ENCODE data around the gene TLR1. TPM values are rescaled to one million over a fixed set of nuclear protein-coding genes. Genes with fewer than 3 reads are reported as not detected.

Gene TLR1
- polyA plus RNA-seq = 33.2 TPM

GRCh38 chr4:38804654-38805295, at the start of gene TLR1:
Gene TLR1, minus strand, starts transcription at chr4:38804791. Its CDS starts 5,960 bp downstream, at chr4:38798831.
- Mint-ChIP-seq H3K36me3 (peaks cover 21% of the 10 kb centered on the region), H3K4me3 (peak within 1 kb of the TSS; percentile 82 to 98 (median 94)), H3K27ac (peak within 1 kb of the TSS; percentile 88 to 97 (median 89)), H3K9me3 (peaks cover 9 to 14% (median 10%) of the 10 kb centered on the region in 3 donors), H3K4me1 (peaks cover 24 to 45% (median 40%) of the 10 kb centered on the region in 3 donors), H3K27me3 (no peaks in the 10 kb centered on the region)

- H3K27ac Mint-ChIP-seq = no peak overlapping the region
Observed at GRCh38 chr4:38846015-38846414, 41.4 kb upstream of the TLR1 start.

GRCh38 chr4:38842994-38843393, 38.4 kb upstream of the TLR1 start:
- Mint-ChIP-seq H3K27ac (peak overlapping the region in 1 of 3 donors; percentile 67), H3K27me3 (no peaks in the 10 kb centered on the region), H3K4me1 (peaks cover 21 to 47% (median 35%) of the 10 kb centered on the region in 3 donors), H3K9me3 (peaks cover 0 to 3% (median 0%) of the 10 kb centered on the region in 3 donors), H3K4me3 (no peak overlapping the region), H3K36me3 (peaks cover 24% of the 10 kb centered on the region)

More at GRCh38 chr4:38846015-38846414, 41.4 kb upstream of the TLR1 start:
- Mint-ChIP-seq H3K27me3 (no peaks in the 10 kb centered on the region), H3K4me3 (peak overlapping the region in 2 of 4 donors; percentile 1 to 65), H3K4me1 (peaks cover 13 to 37% (median 37%) of the 10 kb centered on the region in 3 donors), H3K9me3 (peaks cover 2 to 5% (median 2%) of the 10 kb centered on the region in 3 donors), H3K36me3 (peaks cover 26% of the 10 kb centered on the region)

- Mint-ChIP-seq H3K4me3 (peak overlapping the region in 2 of 4 donors; percentile 10), H3K27me3 (no peaks in the 10 kb centered on the region), H3K4me1 (peaks cover 18 to 36% (median 35%) of the 10 kb centered on the region in 3 donors), H3K36me3 (peaks cover 32% of the 10 kb centered on the region), H3K9me3 (peaks cover 8 to 33% (median 15%) of the 10 kb centered on the region in 3 donors), H3K27ac (peak overlapping the region in 1 of 3 donors; percentile 17)
Observed at GRCh38 chr4:38837849-38838248, 33.3 kb upstream of the TLR1 start.

GRCh38 chr4:38837334-38837733, 32.7 kb upstream of the TLR1 start:
- Mint-ChIP-seq H3K4me1 (peaks cover 23 to 34% (median 34%) of the 10 kb centered on the region in 3 donors), H3K9me3 (peaks cover 8 to 33% (median 15%) of the 10 kb centered on the region in 3 donors), H3K27ac (no peak overlapping the region), H3K27me3 (no peaks in the 10 kb centered on the region), H3K36me3 (peaks cover 32% of the 10 kb centered on the region), H3K4me3 (peak overlapping the region in 2 of 4 donors; percentile 10)

GRCh38 chr4:38834570-38834969, 30.0 kb upstream of the TLR1 start:
- Mint-ChIP-seq H3K27me3 (no peaks in the 10 kb centered on the region), H3K27ac (no peak overlapping the region), H3K4me1 (peaks cover 31 to 39% (median 34%) of the 10 kb centered on the region in 3 donors), H3K4me3 (peak overlapping the region in 1 of 4 donors; percentile 73), H3K36me3 (peaks cover 30% of the 10 kb centered on the region), H3K9me3 (peaks cover 9 to 33% (median 15%) of the 10 kb centered on the region in 3 donors)

- peaks cover 9 to 29% (median 15%) of the 10 kb centered on the region in 3 donors for H3K9me3 Mint-ChIP-seq
- H3K4me3 Mint-ChIP-seq = peak overlapping the region in 1 of 4 donors; percentile 17
- H3K27me3 Mint-ChIP-seq = no peaks in the 10 kb centered on the region
- H3K4me1 Mint-ChIP-seq = peaks cover 21 to 28% (median 24%) of the 10 kb centered on the region in 3 donors
- H3K36me3 Mint-ChIP-seq = peaks cover 29% of the 10 kb centered on the region
- H3K27ac Mint-ChIP-seq = peak overlapping the region in 1 of 3 donors; percentile 46
Observed at GRCh38 chr4:38832624-38833528, 28.3 kb upstream of the TLR1 start.

- Mint-ChIP-seq H3K27me3 (no peaks in the 10 kb centered on the region), H3K36me3 (peaks cover 23% of the 10 kb centered on the region), H3K27ac (peak overlapping the region in 1 of 3 donors; percentile 71), H3K4me1 (peaks cover 18 to 24% (median 21%) of the 10 kb centered on the region in 3 donors), H3K9me3 (peaks cover 7 to 23% (median 15%) of the 10 kb centered on the region in 3 donors), H3K4me3 (peak overlapping the region in 1 of 4 donors; percentile 14)
Observed at GRCh38 chr4:38832206-38832605, 27.6 kb upstream of the TLR1 start.

GRCh38 chr4:38831653-38832052, 27.1 kb upstream of the TLR1 start:
- Mint-ChIP-seq H3K27ac (peak overlapping the region in 1 of 3 donors; percentile 71), H3K4me3 (peak overlapping the region in 1 of 4 donors; percentile 82), H3K4me1 (peaks cover 18 to 26% (median 21%) of the 10 kb centered on the region in 3 donors)

GRCh38 chr4:38829237-38829636, 24.6 kb upstream of the TLR1 start:
- H3K27ac Mint-ChIP-seq = no peak overlapping the region
- H3K4me1 Mint-ChIP-seq = peaks cover 19 to 36% (median 25%) of the 10 kb centered on the region in 3 donors
- H3K36me3 Mint-ChIP-seq = peaks cover 16% of the 10 kb centered on the region
- H3K27me3 Mint-ChIP-seq = no peaks in the 10 kb centered on the region
- peaks cover 0 to 5% (median 2%) of the 10 kb centered on the region in 3 donors for H3K9me3 Mint-ChIP-seq
- H3K4me3 Mint-ChIP-seq = no peak overlapping the region

More at GRCh38 chr4:38831653-38832052, 27.1 kb upstream of the TLR1 start:
- H3K27me3 Mint-ChIP-seq = no peaks in the 10 kb centered on the region
- H3K36me3 Mint-ChIP-seq = peaks cover 25% of the 10 kb centered on the region
- peaks cover 7 to 21% (median 13%) of the 10 kb centered on the region in 3 donors for H3K9me3 Mint-ChIP-seq

- peaks cover 17% of the 10 kb centered on the region for H3K36me3 Mint-ChIP-seq
- H3K9me3 Mint-ChIP-seq = peaks cover 8 to 13% (median 8%) of the 10 kb centered on the region in 3 donors
- no peak overlapping the region for H3K27ac Mint-ChIP-seq
- peak overlapping the region in 1 of 4 donors; percentile 65 for H3K4me3 Mint-ChIP-seq
- H3K4me1 Mint-ChIP-seq = peaks cover 26 to 35% (median 26%) of the 10 kb centered on the region in 3 donors
- H3K27me3 Mint-ChIP-seq = no peaks in the 10 kb centered on the region
Observed at GRCh38 chr4:38823766-38824165, 19.2 kb upstream of the TLR1 start.

GRCh38 chr4:38822748-38823303, 18.2 kb upstream of the TLR1 start:
- Mint-ChIP-seq H3K4me1 (peaks cover 32 to 41% (median 33%) of the 10 kb centered on the region in 3 donors), H3K4me3 (peak overlapping the region in 1 of 4 donors; percentile 39), H3K9me3 (peaks cover 8 to 13% (median 8%) of the 10 kb centered on the region in 3 donors), H3K36me3 (peaks cover 9% of the 10 kb centered on the region), H3K27me3 (no peaks in the 10 kb centered on the region), H3K27ac (no peak overlapping the region)

- H3K4me3 Mint-ChIP-seq = peak overlapping the region in 1 of 4 donors; percentile 4
- H3K36me3 Mint-ChIP-seq = peaks cover 7% of the 10 kb centered on the region
- H3K4me1 Mint-ChIP-seq = peaks cover 32 to 39% (median 33%) of the 10 kb centered on the region in 3 donors
- H3K9me3 Mint-ChIP-seq = peaks cover 8 to 13% (median 8%) of the 10 kb centered on the region in 3 donors
- peak overlapping the region in 1 of 3 donors; percentile 26 for H3K27ac Mint-ChIP-seq
- H3K27me3 Mint-ChIP-seq = no peaks in the 10 kb centered on the region
Observed at GRCh38 chr4:38821739-38822138, 17.1 kb upstream of the TLR1 start.

- Mint-ChIP-seq H3K27me3 (no peaks in the 10 kb centered on the region), H3K27ac (peak overlapping the region; percentile 59 to 94 (median 90)), H3K36me3 (peaks cover 7% of the 10 kb centered on the region), H3K4me1 (peaks cover 39 to 46% (median 45%) of the 10 kb centered on the region in 3 donors), H3K9me3 (peaks cover 8 to 13% (median 8%) of the 10 kb centered on the region in 3 donors), H3K4me3 (peak overlapping the region in 3 of 4 donors; percentile 21 to 89 (median 82))
Observed at GRCh38 chr4:38820329-38821061, 15.9 kb upstream of the TLR1 start.

All from IgD-negative memory B cell (primary cell).